ENCODE data around the gene ITCH. TPM values are rescaled to one million over a fixed set of nuclear protein-coding genes. Genes with fewer than 3 reads are reported as not detected.
A peak's percentile ranks its signal among the peaks of the same experiment; 100 is the strongest.

ITCH gene
- total and polyA plus RNA-seq, 9 of the 15 experiments (the other 6 are each of a cell fraction or from before 2014, with no cell fraction given): 7.5 to 53.0 (median 22.9) TPM

- Histone ChIP-seq H3K79me2 (ENCODE audit: control insufficient read depth, insufficient read depth, low read length) (peaks cover 46% of the 10 kb centered on the region), H3K27ac (ENCODE audit: extremely low read depth, low read depth, low read length) (peak overlapping the region; percentile 80; the same call in 2 of the 3 replicates), H3K27me3 (ENCODE audit: control insufficient read depth in 2 of 2, insufficient read depth in 2 of 2, low read length in 2 of 2) (no peaks in the 10 kb centered on the region), H3K4me1 (replicated peaks in 1 of 2; ENCODE audit: control insufficient read depth in 2 of 2, insufficient read depth in 2 of 2, low read length in 2 of 2) (peaks cover 12 to 18% of the 10 kb centered on the region in 2 experiments; a peak in 4 of 5 replicates), H3K36me3 (ENCODE audit: control insufficient read depth, insufficient read depth, low read length) (peaks cover 16% of the 10 kb centered on the region; the same call in 2 of the 3 replicates), H3K9me1 (ENCODE audit: control insufficient read depth, insufficient read depth, low read length) (no peaks in the 10 kb centered on the region), H3K9ac (ENCODE audit: insufficient read depth in 1 of 2, low read depth in 2 of 2, low read length in 2 of 2) (peak overlapping the region; percentile 79 to 97), H3K4me2 (ENCODE audit: insufficient read depth, low read length) (peak overlapping the region; percentile 99), H3K9me3 (replicated peaks; ENCODE audit: control insufficient read depth, insufficient read depth, low read depth, low read length) (no peaks in the 10 kb centered on the region), H4K20me1 (replicated peaks; ENCODE audit: control insufficient read depth, insufficient read depth, low read length) (no peaks in the 10 kb centered on the region), H3K4me3 (peak overlapping the region; percentile 67), H2AFZ (ENCODE audit: low read depth, low read length) (peak overlapping the region; percentile 96)
- CTCF ChIA-PET (ENCODE audit: low intra/inter-chr PET ratio): no interaction called here
- in situ Hi-C loops (cut with MboI) (loop anchor here (5.0 kb wide), 1 partner anchor 213 kb away; the partner anchor contains the start of gene AHCY), intact Hi-C loops (cut with micrococcal nuclease) (loop anchor here (5.0 kb wide), 1 partner anchor 43 kb away; no protein-coding TSS in a partner anchor)
- peak; percentile 15 for ATAC-seq
- DNase-seq (ENCODE audit: extremely low read depth in 1 of 4, low spot score in 3 of 4): no peak
- no peak for FAIRE-seq
- 9% methylated on average over 19 of the region's 19 CpGs for WGBS (ENCODE audit: insufficient coverage, low coverage, missing lambda C conversion rate)
- POLR2A ChIA-PET: interaction anchor here (0.6 to 2.5 kb wide), 9 partner anchors 9 to 215 kb away, joined by 3 to 8 read pairs (median 3); no protein-coding TSS in a partner anchor
- BruUV-seq (replicated peaks): no TSS peak
- TF ChIP-seq SOX6 (IDR thresholded peaks at IDR 0.05) (0 out of 2 replicates have a peak, but pooled peaks have one; percentile 26), ILF3 (IDR thresholded peaks at IDR 0.05; ENCODE audit: borderline replicate concordance) (no peak), MIER1 (IDR thresholded peaks at IDR 0.05; ENCODE audit: low read depth) (no peak), PRPF4 (IDR thresholded peaks at IDR 0.05; ENCODE audit: insufficient read depth, low read depth, low read length, poor library complexity, severe bottlenecking) (no peak), CHD1 (IDR thresholded peaks at IDR 0.05; ENCODE audit: low read length) (peak; percentile 28), GTF2A2 (tag; IDR thresholded peaks at IDR 0.05) (no peak), ZNF436 (CRISPR knock-in tag; IDR thresholded peaks at IDR 0.05) (no peak), RFX5 (IDR thresholded peaks at IDR 0.05; ENCODE audit: low read depth, low read length) (no peak), E2F4 (CRISPR knock-in tag; IDR thresholded peaks at IDR 0.05; ENCODE audit: low read depth) (no peak), ZNF41 (CRISPR knock-in tag; conservative IDR thresholded peaks at IDR 0.05) (no peak), JUN (IDR thresholded peaks at IDR 0.05; ENCODE audit: borderline replicate concordance, low read depth, low read length) (no peak), JUN (CRISPR knock-in tag; IDR thresholded peaks at IDR 0.05; ENCODE audit: borderline replicate concordance) (no peak), ZNF316 (IDR thresholded peaks at IDR 0.05) (no peak), ZNF395 (CRISPR knock-in tag; IDR thresholded peaks at IDR 0.05) (no peak), BACH1 (tag; IDR thresholded peaks at IDR 0.05) (no peak), LCOR (CRISPR knock-in tag; IDR thresholded peaks at IDR 0.05) (peak; percentile 11; the same call in 1 of the 2 replicates), KDM1A (IDR thresholded peaks at IDR 0.05) (0 out of 4 replicates have a peak, but pooled peaks of 1 of the 2 experiments have one; percentile 10)
- TF ChIP-seq, protein P1, sequence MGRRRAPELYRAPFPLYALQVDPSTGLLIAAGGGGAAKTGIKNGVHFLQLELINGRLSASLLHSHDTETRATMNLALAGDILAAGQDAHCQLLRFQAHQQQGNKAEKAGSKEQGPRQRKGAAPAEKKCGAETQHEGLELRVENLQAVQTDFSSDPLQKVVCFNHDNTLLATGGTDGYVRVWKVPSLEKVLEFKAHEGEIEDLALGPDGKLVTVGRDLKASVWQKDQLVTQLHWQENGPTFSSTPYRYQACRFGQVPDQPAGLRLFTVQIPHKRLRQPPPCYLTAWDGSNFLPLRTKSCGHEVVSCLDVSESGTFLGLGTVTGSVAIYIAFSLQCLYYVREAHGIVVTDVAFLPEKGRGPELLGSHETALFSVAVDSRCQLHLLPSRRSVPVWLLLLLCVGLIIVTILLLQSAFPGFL (CRISPR knock-in tag; IDR thresholded peaks at IDR 0.05): no peak
- TF ChIP-seq, protein P2, sequence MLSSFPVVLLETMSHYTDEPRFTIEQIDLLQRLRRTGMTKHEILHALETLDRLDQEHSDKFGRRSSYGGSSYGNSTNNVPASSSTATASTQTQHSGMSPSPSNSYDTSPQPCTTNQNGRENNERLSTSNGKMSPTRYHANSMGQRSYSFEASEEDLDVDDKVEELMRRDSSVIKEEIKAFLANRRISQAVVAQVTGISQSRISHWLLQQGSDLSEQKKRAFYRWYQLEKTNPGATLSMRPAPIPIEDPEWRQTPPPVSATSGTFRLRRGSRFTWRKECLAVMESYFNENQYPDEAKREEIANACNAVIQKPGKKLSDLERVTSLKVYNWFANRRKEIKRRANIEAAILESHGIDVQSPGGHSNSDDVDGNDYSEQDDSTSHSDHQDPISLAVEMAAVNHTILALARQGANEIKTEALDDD (IDR thresholded peaks at IDR 0.05): peak; percentile 61; the same call in 1 of the 2 replicates
Measured at GRCh38 chr20:34514897-34515483, 151.9 kb downstream of the ITCH start.
